RWPE2 (cell line): Measurements from ENCODE around the gene VWF.

Source experiments
- ATAC-seq: fragments of 200-7000 bp; cut with Tn5 transposase; 3 replicates; pipeline ENCODE4 v1.9.1; 2021; ENCODE audit warnings: low read depth
- DNase-seq: peaks from one replicate; pipeline ENCODE4 v3.0.0-alpha.2; 2020; ENCODE audit warnings: low spot score
- H3K27ac ChIP-seq: fragments of 450-650 bp; 2 replicates; pipeline ENCODE4 v1.5.1; 2017; ENCODE audit warnings: mild to moderate bottlenecking; ENCODE audit not compliant: poor library complexity, severe bottlenecking
- H3K27me3 ChIP-seq: fragments of 250-450 bp; sonication (Bioruptor Pico); 2 replicates; pipeline ENCODE4 v1.5.1; 2021; ENCODE audit warnings: mild to moderate bottlenecking, moderate library complexity; ENCODE audit not compliant: insufficient read depth, poor library complexity, severe bottlenecking
- H3K36me3 ChIP-seq: fragments of 250-450 bp; sonication (Bioruptor Pico); 2 replicates; pipeline ENCODE4 v1.5.1; 2020; ENCODE audit warnings: low read depth, mild to moderate bottlenecking, moderate library complexity
- H3K4me1 ChIP-seq: fragments of 250-450 bp; sonication (Bioruptor Pico); 2 replicates; pipeline ENCODE4 v1.5.1; 2021; ENCODE audit warnings: mild to moderate bottlenecking, moderate library complexity; ENCODE audit not compliant: insufficient read depth, poor library complexity, severe bottlenecking
- H3K4me3 ChIP-seq: fragments of 250-450 bp; sonication (Bioruptor Pico); 2 replicates; pipeline ENCODE4 v1.5.1; 2021; ENCODE audit warnings: mild to moderate bottlenecking, moderate library complexity; ENCODE audit not compliant: severe bottlenecking
- H3K9me3 ChIP-seq: fragments of 250-450 bp; sonication (Bioruptor Pico); 2 replicates; pipeline ENCODE4 v1.5.1; 2021; ENCODE audit warnings: mild to moderate bottlenecking, moderate library complexity; ENCODE audit not compliant: severe bottlenecking
- CTCF ChIP-seq: fragments of 450-650 bp; IDR thresholded peaks from one replicate; pipeline ENCODE4 v1.5.1; 2017; ENCODE audit warnings: mild to moderate bottlenecking, moderate library complexity; ENCODE audit not compliant: poor library complexity, severe bottlenecking

VWF gene

DNA sequence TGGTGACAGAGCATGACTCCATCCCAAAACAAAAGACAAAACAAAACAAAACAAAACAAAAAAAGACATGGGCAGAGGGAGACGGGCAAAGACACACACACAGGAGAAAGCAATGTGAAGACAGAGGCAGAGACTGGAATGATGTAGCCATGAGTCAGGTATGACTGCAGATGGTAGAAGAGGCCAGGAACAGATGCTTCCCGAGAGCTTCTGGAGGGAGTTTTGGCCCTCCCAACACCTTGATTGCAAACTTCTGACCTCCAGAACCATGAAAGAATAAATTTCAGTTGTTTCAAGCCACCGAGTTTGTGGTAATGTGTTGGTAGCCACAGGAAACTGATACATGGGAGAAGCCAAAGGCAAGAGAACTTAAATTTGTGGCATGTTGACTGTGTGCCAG is 27.1 kb downstream of the VWF start:
- ATAC-seq, result peak; percentile 76
- no peaks in the 10 kb centered on the region for H3K27me3 ChIP-seq
- TF ChIP-seq CTCF, result no peak
- H3K36me3 ChIP-seq, result no peaks in the 10 kb centered on the region
- H3K9me3 ChIP-seq, result no peaks in the 10 kb centered on the region
- peaks cover 24% of the 10 kb centered on the region for H3K4me1 ChIP-seq
- no peak overlapping the region for H3K4me3 ChIP-seq
- peak overlapping the region; percentile 28 for H3K27ac ChIP-seq
- DNase-seq, result no peak

DNA sequence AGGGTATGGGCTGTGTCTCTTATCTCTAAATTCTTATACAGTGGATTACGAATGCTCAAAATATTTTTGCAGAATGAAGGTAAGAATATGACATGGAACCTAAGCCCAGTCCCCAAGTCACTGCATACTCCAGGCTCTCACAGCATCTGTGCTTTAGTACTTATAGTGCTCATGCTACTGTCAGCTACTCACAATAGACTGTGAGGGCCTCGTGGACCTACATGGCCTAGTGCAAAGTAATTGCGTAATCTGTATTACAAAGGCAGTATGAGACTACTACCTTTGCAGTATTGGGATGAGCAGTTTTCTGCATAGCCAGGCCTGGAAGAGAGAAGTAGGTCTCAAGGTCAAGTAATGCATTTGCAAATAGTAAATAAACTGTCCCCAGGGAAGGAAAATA is 27.9 kb downstream of the VWF start:
- ATAC-seq, result no peak
- H3K4me1 ChIP-seq, result peaks cover 24% of the 10 kb centered on the region
- no peak for DNase-seq

DNA sequence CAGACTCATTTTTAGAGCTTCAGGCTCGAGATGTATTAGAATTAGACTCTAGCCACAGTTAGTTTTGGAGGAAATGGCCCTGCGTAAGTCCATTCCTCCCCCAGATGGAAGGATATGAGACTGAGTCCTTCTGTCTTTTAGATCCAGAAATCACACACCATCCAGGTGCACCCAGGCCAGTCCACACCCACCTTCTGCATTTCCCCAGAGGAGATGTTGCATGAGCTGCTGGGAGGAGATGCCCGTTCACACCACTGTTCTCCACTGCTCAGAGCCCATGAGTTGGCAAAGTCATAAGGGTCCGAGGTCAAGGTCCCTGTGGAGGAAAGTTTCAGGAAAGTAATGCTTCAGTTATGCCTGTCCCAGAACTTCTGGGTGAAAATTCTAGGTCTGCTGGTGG is 29.2 kb downstream of the VWF start:
- H3K4me1 ChIP-seq, result peaks cover 28% of the 10 kb centered on the region
- DNase-seq (no peak), ATAC-seq (no peak)
- TF ChIP-seq CTCF, result no peak
- no peaks in the 10 kb centered on the region for H3K36me3 ChIP-seq
- no peak overlapping the region for H3K27ac ChIP-seq
- H3K27me3 ChIP-seq, result no peaks in the 10 kb centered on the region
- no peak overlapping the region for H3K4me3 ChIP-seq
- no peaks in the 10 kb centered on the region for H3K9me3 ChIP-seq

More for the DNA sequence above, 27.9 kb downstream of the VWF start:
- Histone ChIP-seq H3K27me3 (no peaks in the 10 kb centered on the region), H3K4me3 (no peak overlapping the region), H3K9me3 (no peaks in the 10 kb centered on the region), H3K36me3 (no peaks in the 10 kb centered on the region), H3K27ac (no peak overlapping the region)
- no peak for TF ChIP-seq CTCF

- TF ChIP-seq CTCF, result no peak
- peaks cover 38% of the 10 kb centered on the region for H3K4me1 ChIP-seq
- H3K27me3 ChIP-seq, result no peaks in the 10 kb centered on the region
- H3K27ac ChIP-seq, result peak overlapping the region; percentile 80
- H3K9me3 ChIP-seq, result no peaks in the 10 kb centered on the region
- DNase-seq (no peak), ATAC-seq (0 out of 3 replicates have a peak, but pooled peaks have one; percentile 1)
- no peak overlapping the region for H3K4me3 ChIP-seq
- H3K36me3 ChIP-seq, result no peaks in the 10 kb centered on the region
Observed at GRCh38 chr12:6093764-6094163, 30.7 kb downstream of the VWF start.

DNA sequence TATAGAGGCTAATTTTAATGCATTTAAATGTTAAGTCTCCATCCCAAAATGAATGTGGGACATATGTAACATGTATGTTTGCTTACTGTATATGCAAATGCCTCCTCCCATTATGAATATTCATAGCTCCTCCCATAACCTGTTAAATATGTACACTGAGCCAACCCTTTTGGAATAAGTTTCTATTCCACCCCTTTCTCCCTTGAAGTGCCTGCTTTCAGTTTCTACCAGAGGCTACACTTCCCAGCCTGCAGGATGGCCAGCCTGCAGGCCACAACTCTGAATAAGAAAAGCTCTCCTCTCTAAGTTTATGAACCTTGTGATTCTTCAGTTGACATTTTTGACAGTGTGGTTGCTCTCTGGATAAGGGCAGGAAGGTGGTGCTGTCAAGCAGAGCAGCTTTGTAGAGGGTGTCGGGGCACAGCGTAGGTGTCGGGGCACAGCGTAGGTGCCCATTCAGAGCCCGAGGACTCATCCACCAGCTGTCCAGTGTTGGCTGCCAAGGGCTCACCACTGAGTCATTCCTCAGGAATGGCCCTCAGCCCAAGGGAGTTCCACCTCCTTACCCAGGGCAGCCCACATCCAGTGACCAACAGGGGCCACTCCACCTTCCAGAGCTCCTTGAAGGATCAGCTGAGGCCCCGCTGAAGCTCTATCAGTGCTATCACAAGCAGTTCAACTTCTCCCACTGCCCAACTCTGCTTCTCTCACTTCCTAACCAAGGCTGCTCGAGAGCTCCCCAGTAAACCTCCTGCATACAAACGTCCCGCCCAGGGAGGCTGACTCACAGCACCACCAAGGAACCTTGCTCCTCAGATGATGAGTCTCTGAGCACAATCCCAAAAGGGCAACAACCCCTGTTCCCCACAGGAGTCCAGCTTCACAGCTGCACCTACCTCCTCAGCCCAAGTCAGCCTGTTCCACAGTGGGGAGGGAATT is 31.4 kb downstream of the VWF start:
- Histone ChIP-seq H3K4me3 (no peak overlapping the region), H3K27ac (peak overlapping the region; percentile 80), H3K4me1 (peaks cover 40% of the 10 kb centered on the region), H3K36me3 (no peaks in the 10 kb centered on the region), H3K27me3 (no peaks in the 10 kb centered on the region), H3K9me3 (no peaks in the 10 kb centered on the region)
- TF ChIP-seq CTCF, result peak; percentile 34
- peak; percentile 89 for DNase-seq
- peak; percentile 87 for ATAC-seq
